ENCODE data around the gene ADAMTSL3. TPM values are rescaled to one million over a fixed set of nuclear protein-coding genes. Genes with fewer than 3 reads are reported as not detected.

Gene ADAMTSL3
- total RNA-seq, 1 experiment from 2014 or later: 0.05 TPM

DNA sequence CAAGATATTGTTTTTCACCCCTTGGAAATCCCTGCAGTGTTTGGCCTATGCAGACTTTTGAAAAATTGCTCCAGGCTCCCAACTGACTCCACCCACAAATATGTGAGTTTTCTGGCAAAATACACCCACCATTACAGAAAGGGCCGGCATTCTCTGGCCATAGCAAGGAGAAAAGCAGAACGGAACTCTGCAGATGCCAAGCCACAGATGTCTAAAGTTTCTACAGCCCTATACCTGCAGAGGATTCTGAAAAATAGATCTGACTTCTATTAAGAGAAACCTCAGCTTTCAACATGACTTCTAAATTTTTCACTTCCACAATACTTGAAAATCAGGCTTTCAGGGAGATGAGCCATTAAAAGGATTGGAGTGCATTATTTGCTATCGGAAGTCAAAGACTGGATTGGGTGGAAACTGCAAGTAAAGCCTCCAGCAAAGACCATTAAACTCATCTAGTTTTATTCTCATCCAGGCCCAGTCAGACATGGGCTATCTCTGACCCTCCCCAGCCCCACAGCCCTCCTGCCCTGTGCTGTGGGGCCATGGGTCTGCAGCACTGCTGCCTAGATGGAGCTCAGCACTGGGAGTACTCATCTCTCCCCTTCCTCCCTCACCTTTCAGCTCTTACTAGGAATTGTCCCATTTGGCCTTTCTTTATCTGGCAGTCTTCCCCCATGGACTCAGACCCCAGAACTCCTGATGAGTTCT lies 338.6 kb downstream of the ADAMTSL3 start:
- H3K9me3 ChIP-seq (ENCODE audit: control insufficient read depth in 1 of 2, insufficient read depth in 1 of 2, low read depth in 1 of 2, low read length in 2 of 2): no peaks in the 10 kb centered on the region
- no peaks in the 10 kb centered on the region for H3K36me3 ChIP-seq (ENCODE audit: control insufficient read depth in 1 of 2, insufficient read depth in 2 of 2, low read length in 2 of 2)
- H2AFZ ChIP-seq (ENCODE audit: low read depth, low read length, poor library complexity, severe bottlenecking): no peak overlapping the region
- H3K79me2 ChIP-seq (ENCODE audit: insufficient read depth, low read length): no peaks in the 10 kb centered on the region
- H3K4me2 ChIP-seq (ENCODE audit: low read length): no peak overlapping the region
- no peak overlapping the region for H3K9ac ChIP-seq (ENCODE audit: low read length)
- no peak overlapping the region for H3K4me3 ChIP-seq (replicated peaks in 1 of 2; ENCODE audit: low read depth in 1 of 2, low read length in 2 of 2)
- peaks cover 12% of the 10 kb centered on the region for H3K27me3 ChIP-seq (ENCODE audit: insufficient read depth, low read length)
- intact Hi-C loops (cut with micrococcal nuclease): no loop called here
- no peaks in the 10 kb centered on the region for H3K4me1 ChIP-seq (ENCODE audit: control insufficient read depth in 1 of 2, insufficient read depth in 2 of 2, low read length in 2 of 2)
- CTCF ChIA-PET: interaction anchor here (1.6 kb wide), 1 partner anchor 43 kb away, joined by 6 read pairs; no protein-coding TSS in a partner anchor
- H3K9me2 ChIP-seq (ENCODE audit: insufficient read depth): no peaks in the 10 kb centered on the region
- ATAC-seq (no peak), DNase-seq (ENCODE audit: low read depth, low spot score) (no peak)
- H3K27ac ChIP-seq (ENCODE audit: low read depth, low read length): no peak overlapping the region
- RAD21 ChIA-PET (ENCODE audit: low non-redundant PET in 1 of 2, low total read pairs in 2 of 2, uncharacterized antibody in 2 of 2, unreplicated experiment in 2 of 2): no interaction called here
- BruUV-seq (replicated peaks): no TSS peak
- POLR2A ChIA-PET: no interaction called here
- TF ChIP-seq ATF3 (IDR thresholded peaks at IDR 0.05): no peak
- no peak for TF ChIP-seq CBX3 (IDR thresholded peaks at IDR 0.05; ENCODE audit: low read depth)
- TF ChIP-seq ZBTB33 (IDR thresholded peaks at IDR 0.05; ENCODE audit: extremely low read depth, insufficient replicate concordance, low read length): no peak
- TF ChIP-seq JUND (IDR thresholded peaks at IDR 0.05): no peak
- no peak for TF ChIP-seq CEBPB (IDR thresholded peaks at IDR 0.05; ENCODE audit: low read depth)
- TF ChIP-seq POLR2AphosphoS5 (IDR thresholded peaks at IDR 0.05; ENCODE audit: low read depth, low read length): no peak
- TF ChIP-seq SP1 (IDR thresholded peaks at IDR 0.05; ENCODE audit: low read depth): no peak
- TF ChIP-seq EZH2 (IDR thresholded peaks at IDR 0.05): no peak
- TF ChIP-seq ELF1 (IDR thresholded peaks at IDR 0.05; ENCODE audit: borderline replicate concordance, low read depth): no peak
- no peak for TF ChIP-seq CTCF (IDR thresholded peaks at IDR 0.05 in 2 of 3, conservative IDR thresholded peaks at IDR 0.05 in 1 of 3; ENCODE audit: borderline replicate concordance in 1 of 3, insufficient read depth in 1 of 3, low read depth in 2 of 3, low read length in 2 of 3)
- no peak for TF ChIP-seq ZFX (IDR thresholded peaks at IDR 0.05)
- TF ChIP-seq EGR1 (IDR thresholded peaks at IDR 0.05; ENCODE audit: low read depth): no peak
- no peak for TF ChIP-seq SRF (IDR thresholded peaks at IDR 0.05; ENCODE audit: low read depth)
- TF ChIP-seq, protein P1, sequence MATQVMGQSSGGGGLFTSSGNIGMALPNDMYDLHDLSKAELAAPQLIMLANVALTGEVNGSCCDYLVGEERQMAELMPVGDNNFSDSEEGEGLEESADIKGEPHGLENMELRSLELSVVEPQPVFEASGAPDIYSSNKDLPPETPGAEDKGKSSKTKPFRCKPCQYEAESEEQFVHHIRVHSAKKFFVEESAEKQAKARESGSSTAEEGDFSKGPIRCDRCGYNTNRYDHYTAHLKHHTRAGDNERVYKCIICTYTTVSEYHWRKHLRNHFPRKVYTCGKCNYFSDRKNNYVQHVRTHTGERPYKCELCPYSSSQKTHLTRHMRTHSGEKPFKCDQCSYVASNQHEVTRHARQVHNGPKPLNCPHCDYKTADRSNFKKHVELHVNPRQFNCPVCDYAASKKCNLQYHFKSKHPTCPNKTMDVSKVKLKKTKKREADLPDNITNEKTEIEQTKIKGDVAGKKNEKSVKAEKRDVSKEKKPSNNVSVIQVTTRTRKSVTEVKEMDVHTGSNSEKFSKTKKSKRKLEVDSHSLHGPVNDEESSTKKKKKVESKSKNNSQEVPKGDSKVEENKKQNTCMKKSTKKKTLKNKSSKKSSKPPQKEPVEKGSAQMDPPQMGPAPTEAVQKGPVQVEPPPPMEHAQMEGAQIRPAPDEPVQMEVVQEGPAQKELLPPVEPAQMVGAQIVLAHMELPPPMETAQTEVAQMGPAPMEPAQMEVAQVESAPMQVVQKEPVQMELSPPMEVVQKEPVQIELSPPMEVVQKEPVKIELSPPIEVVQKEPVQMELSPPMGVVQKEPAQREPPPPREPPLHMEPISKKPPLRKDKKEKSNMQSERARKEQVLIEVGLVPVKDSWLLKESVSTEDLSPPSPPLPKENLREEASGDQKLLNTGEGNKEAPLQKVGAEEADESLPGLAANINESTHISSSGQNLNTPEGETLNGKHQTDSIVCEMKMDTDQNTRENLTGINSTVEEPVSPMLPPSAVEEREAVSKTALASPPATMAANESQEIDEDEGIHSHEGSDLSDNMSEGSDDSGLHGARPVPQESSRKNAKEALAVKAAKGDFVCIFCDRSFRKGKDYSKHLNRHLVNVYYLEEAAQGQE (IDR thresholded peaks at IDR 0.05; ENCODE audit: low read depth): no peak
- TF ChIP-seq TCF7L2 (IDR thresholded peaks at IDR 0.05; ENCODE audit: borderline replicate concordance, extremely low read depth, insufficient read depth, insufficient read length): no peak
- no peak for TF ChIP-seq POLR2A (IDR thresholded peaks at IDR 0.05; ENCODE audit: borderline replicate concordance, extremely low read depth, insufficient read depth, insufficient read length)
- no peak for TF ChIP-seq YY1 (IDR thresholded peaks at IDR 0.05; ENCODE audit: extremely low read depth, insufficient replicate concordance, low read depth, low read length)
- no peak for TF ChIP-seq RAD21 (IDR thresholded peaks at IDR 0.05; ENCODE audit: low read depth)
- H4K20me1 ChIP-seq (ENCODE audit: insufficient read depth): no peaks in the 10 kb centered on the region

All from HCT116 (cell line).